ENCODE results near the gene DCT.

Gene DCT

DNA sequence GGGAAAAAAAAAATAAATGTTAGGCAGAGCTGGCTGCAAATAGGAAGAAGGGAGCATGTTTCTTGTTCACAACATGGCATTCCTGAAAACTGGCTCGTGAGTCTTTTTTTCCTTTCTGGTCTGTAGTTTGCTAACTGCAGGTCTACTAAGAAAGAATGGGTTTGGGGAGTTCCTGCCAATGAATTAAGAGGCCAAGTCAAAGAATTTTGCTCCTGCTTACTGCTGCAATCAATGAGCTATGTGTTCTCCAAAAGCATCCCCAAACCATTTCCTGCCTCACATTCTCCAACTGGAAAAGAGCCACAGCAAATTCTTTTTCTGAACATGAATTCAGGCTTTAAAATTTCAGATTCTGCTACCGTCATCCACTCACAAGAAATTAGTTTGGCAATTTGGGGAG, 88.6 kb downstream of the DCT start:
- Histone ChIP-seq H3K4me1 (ENCODE audit: control insufficient read depth, low read depth, low read length) (no peaks in the 10 kb centered on the region), H3K27me3 (ENCODE audit: control insufficient read depth, insufficient read depth, low read length) (no peaks in the 10 kb centered on the region), H3K4me3 (ENCODE audit: low read length) (no peak overlapping the region), H3K9ac (ENCODE audit: low read length) (no peak overlapping the region), H3K9me3 (ENCODE audit: control insufficient read depth, low read depth, low read length) (no peaks in the 10 kb centered on the region), H3K36me3 (ENCODE audit: control insufficient read depth, low read depth, low read length) (no peaks in the 10 kb centered on the region), H3K27ac (ENCODE audit: low read length) (no peak overlapping the region)

DNA sequence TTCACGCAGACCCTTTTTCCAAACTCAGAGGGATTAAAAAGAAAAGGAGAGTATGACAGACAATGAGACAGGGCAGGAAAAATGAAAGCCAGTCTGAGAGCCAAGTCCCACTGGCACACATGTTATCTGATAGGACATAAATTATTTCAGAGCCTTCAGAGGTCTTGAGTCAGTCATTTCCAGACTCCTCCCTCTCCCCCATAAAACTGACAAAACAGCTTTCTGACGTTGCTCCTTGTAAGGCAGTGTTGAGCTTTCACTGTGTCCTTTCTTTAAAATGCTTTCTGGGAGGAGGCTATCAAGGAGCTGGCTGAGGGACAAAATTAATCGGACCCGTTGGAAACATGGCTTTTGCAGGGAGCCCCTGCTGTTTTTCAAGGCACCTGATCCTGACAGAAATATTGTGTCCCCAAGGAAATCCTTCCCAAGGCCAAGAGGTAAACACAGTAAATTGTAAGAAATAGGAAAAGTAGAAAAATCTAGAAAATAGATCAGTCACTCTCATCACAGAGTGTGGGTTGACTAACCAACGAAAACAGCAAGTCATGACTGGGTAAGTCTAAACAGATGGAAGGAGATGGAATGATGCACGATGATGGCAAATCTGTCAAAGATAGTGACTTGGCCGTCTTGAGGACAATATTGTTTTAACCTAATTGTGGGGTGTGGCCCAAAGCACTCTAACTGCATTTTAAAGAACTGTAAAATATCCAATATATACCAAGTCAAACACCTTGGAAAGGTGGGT, 89.7 kb downstream of the DCT start:
- Histone ChIP-seq H3K4me1 (ENCODE audit: control insufficient read depth, low read depth, low read length) (no peaks in the 10 kb centered on the region), H3K36me3 (ENCODE audit: control insufficient read depth, low read depth, low read length) (no peaks in the 10 kb centered on the region), H3K4me3 (ENCODE audit: low read length) (no peak overlapping the region), H3K27ac (ENCODE audit: low read length) (no peak overlapping the region), H3K9ac (ENCODE audit: low read length) (no peak overlapping the region), H3K9me3 (ENCODE audit: control insufficient read depth, low read depth, low read length) (no peaks in the 10 kb centered on the region), H3K27me3 (ENCODE audit: control insufficient read depth, insufficient read depth, low read length) (no peaks in the 10 kb centered on the region)

DNA sequence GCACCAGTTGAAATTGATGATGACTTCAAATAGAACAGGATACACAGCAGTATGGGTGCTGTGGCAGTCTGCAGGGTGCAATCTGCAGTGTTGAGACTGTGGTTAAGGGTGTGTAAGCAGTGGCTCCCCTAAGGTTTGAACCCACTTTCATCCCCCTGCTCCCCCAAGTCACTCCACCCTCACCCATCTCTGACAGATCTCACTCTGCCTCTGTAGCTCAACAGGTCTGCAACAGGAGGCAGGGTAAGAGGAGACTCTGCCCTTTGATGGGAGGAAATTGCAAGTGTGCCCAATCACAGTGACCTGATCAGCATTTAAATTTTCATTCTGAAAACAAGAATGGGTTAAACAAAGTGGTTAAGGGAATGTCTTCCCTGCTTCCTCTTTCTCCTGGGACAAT, 92.4 kb downstream of the DCT start:
- H3K9me3 ChIP-seq (ENCODE audit: control insufficient read depth, low read depth, low read length), result no peaks in the 10 kb centered on the region
- H3K9ac ChIP-seq (ENCODE audit: low read length), result no peak overlapping the region
- H3K4me1 ChIP-seq (ENCODE audit: control insufficient read depth, low read depth, low read length), result no peaks in the 10 kb centered on the region
- H3K36me3 ChIP-seq (ENCODE audit: control insufficient read depth, low read depth, low read length), result no peaks in the 10 kb centered on the region
- H3K4me3 ChIP-seq (ENCODE audit: low read length), result no peak overlapping the region
- no peak overlapping the region for H3K27ac ChIP-seq (ENCODE audit: low read length)
- H3K27me3 ChIP-seq (ENCODE audit: control insufficient read depth, insufficient read depth, low read length), result no peaks in the 10 kb centered on the region

All from iPS-18a (cell line).